Epithelial cell of proximal tubule (primary cell): ENCODE results near the gene CMTM8. TPM values are rescaled to one million over a fixed set of nuclear protein-coding genes. Genes with fewer than 3 reads are reported as not detected.
"Not testable (repeated sequence)": the region's sequence is repeated elsewhere in the genome, so short reads cannot be mapped to it uniquely, and the experiment has no call there.

Source experiments
- DNase-seq: peaks from one replicate; pipeline ENCODE4 v3.0.0-alpha.2; 2011; ENCODE audit warnings: low read depth
- H3K4me3 ChIP-seq: 2 replicates; pipeline ENCODE4 v1.5.1; 2011; ENCODE audit warnings: low read depth, mild to moderate bottlenecking, low read length
- total RNA-seq: library from RNA; depleted of rRNA; stranded (reverse); fragments of >200 nt; gene quantifications from 2 replicates; pipeline ENCODE4 v1.2.3, GENCODE V29; 2015
- TF ChIP-seq, protein P1 (sequence below): conservative IDR thresholded peaks from 2 replicates; pipeline ENCODE4 v1.5.1; 2012; ENCODE audit warnings: low read depth, mild to moderate bottlenecking, low read length

CMTM8 gene, protein sequence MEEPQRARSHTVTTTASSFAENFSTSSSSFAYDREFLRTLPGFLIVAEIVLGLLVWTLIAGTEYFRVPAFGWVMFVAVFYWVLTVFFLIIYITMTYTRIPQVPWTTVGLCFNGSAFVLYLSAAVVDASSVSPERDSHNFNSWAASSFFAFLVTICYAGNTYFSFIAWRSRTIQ
- 8.8 and 9.2 TPM in 2 replicates for total RNA-seq

DNA sequence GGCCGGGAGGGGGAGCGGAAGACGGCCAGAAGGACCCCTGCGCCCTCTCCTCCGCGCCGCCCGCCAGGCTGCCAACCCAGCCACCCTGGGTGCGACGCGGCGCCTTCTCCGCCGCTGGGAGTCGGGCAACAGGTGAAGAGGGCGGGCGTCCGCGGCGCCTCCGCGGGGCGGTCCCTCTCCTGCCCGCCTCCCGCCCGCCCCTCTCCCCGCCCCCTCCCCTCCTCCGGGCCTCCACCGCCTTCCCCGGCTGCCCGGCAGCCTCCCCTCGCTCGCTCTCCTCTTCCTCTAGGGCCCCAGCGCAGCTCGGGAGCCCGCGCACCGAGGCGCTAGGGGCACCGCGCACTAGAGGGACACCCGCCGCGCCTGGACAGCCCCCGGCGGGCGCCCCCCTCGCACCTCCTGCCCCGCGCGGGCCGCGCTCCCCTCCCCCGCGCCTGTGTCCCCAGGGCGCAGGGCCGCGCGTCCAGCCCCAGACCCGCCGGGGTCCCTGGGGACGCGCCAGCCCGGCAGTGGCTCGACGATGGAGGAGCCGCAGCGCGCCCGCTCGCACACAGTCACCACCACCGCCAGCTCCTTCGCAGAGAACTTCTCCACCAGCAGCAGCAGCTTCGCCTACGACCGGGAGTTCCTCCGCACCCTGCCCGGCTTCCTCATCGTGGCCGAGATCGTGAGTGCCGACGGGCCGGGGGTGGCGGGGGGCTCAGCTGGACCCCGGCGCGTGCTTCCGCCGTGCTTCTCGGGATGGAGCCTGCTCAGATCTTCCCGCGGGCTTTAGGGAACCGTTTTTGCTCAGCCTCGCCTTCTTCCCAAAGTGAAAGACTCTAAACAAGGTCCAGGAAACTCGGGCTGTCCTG lies at the start of gene CMTM8:
CMTM8 (plus strand) TSS at position 228 of the 854 bp plus-strand sequence; CDS start at position 521, 293 bp downstream.
- TF ChIP-seq, protein P1, sequence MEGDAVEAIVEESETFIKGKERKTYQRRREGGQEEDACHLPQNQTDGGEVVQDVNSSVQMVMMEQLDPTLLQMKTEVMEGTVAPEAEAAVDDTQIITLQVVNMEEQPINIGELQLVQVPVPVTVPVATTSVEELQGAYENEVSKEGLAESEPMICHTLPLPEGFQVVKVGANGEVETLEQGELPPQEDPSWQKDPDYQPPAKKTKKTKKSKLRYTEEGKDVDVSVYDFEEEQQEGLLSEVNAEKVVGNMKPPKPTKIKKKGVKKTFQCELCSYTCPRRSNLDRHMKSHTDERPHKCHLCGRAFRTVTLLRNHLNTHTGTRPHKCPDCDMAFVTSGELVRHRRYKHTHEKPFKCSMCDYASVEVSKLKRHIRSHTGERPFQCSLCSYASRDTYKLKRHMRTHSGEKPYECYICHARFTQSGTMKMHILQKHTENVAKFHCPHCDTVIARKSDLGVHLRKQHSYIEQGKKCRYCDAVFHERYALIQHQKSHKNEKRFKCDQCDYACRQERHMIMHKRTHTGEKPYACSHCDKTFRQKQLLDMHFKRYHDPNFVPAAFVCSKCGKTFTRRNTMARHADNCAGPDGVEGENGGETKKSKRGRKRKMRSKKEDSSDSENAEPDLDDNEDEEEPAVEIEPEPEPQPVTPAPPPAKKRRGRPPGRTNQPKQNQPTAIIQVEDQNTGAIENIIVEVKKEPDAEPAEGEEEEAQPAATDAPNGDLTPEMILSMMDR = no peak

DNA sequence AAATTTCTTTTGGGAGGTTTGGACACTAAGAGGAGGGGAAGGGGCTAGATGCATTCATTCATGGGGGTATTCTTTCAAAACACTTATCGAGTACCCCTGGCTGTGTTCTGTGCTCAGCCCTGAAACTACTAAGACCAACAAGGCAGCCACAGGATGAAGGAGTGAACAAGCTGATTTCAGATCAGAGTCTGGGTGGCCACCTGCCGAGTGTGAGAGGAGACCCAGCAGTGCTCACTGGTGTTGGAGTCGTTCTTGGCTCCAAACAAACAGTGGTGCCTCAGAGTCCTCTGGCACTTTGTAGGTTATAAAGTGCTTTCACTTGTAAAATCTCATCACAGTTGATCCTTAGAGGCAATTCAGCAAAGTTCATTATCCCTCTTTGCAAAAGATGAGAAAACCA lies 48.8 kb upstream of the CMTM8 start:
- TF ChIP-seq, protein P1 = no peak
- no peak for DNase-seq
- H3K4me3 ChIP-seq = no peak overlapping the region

More for the DNA sequence above, at the start of gene CMTM8:
- H3K4me3 ChIP-seq = peak within 1 kb of the TSS; percentile 85
- no peak for DNase-seq

DNA sequence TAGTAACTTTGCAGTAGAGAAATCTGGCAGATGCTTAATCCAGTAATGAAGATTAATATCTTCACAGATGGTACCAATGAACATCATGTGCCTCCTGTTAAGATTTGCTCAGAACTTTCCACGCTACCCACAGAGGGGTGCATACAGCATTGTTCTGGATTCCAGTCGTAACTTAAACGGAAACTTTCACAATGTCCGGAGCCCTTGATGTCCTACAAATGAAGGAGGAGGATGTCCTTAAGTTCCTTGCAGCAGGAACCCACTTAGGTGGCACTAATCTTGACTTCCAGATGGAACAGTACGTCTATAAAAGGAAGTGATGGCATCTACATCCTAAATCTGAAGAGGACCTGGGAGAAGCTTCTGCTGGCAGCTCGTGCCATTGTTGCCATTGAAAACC lies 47.9 kb upstream of the CMTM8 start:
- H3K4me3 ChIP-seq, DNase-seq: not testable (repeated sequence)

DNA sequence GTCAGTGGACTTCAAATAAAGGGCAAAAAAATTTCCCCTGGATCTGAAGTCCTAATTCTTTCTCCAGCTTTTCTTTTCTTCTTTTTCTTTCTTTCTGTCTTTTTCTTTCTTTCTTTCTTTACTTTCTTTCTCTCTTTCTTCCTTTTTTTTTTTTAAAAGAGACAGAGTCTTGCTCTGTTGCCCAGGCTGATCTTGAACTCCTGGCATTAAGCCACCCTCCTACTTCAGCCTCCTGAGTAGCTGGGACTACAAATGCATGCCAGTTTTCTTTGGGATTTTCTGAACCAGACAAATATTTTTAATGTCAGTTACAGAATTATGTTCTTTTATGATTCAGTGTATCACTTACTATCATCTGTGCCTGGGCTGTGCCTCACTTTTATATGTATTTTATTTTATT lies 45.4 kb upstream of the CMTM8 start:
- DNase-seq = no peak
- no peak overlapping the region for H3K4me3 ChIP-seq
- TF ChIP-seq, protein P1 = no peak

DNA sequence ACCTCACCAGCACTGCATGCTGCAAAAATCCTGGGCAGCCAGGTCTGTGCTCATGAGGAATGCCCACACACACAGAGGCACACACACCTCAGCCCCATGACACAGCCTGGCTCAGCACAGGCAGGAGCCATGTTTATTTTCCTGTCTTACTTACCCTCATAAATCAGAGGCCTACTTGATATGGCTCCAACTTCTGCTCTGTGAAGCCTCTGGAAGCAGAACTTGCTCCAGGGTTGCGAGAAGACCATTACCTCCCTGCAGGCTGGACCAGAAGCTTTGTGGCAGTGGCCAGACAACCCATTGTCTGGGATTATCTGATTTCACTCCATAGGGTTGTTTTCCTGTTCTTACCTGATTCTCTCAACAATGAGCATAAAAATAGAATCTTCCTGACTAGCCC lies 43.8 kb upstream of the CMTM8 start:
- DNase-seq = no peak
- TF ChIP-seq, protein P1 = no peak
- no peak overlapping the region for H3K4me3 ChIP-seq

DNA sequence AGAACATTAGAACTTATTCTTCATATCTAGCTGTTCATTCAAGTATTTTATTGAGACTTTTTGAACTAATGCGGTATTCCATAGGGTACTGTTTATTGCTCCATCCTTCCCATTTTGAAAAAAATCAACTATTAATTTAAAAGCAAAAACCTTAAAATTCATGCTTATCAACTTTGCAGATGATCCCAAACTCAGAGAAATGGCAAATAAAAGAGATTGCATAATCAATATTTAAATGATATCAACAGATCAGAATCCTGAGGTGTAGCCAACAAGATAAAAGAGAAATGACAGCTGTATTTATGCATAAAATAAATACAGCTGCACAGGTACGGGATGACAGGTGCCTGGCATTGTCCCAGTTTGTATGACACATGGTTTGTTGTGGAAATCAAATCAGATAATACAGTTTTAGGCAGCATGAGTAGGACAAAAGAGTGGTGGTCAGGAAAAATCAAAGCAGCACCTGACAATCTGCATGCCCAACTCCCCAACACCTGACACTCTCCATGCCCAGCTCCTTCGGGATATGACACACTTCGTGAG lies 42.4 kb upstream of the CMTM8 start:
- DNase-seq = no peak
- TF ChIP-seq, protein P1 = no peak
- H3K4me3 ChIP-seq = no peak overlapping the region

DNA sequence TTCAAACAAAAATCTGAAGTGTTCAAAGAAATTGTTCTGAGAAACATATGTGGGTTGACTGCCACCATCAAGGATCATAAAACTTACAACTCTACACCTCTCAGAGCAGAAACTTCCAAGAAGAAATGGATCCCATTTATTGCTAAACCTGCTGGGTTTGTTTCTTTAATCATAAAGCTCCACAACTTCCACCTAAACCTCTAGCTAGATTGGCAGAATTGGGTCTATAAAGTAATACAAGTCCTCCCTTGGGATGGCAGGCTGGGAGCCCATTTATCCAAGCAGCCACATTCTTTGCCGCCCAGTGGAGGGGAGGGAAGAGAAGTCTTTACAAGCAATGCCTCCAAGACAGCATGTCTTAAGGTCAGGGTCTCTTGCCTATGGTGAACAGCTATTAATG lies 40.5 kb upstream of the CMTM8 start:
- no peak overlapping the region for H3K4me3 ChIP-seq
- TF ChIP-seq, protein P1 = no peak
- DNase-seq = no peak
